Stimulated activated naive CD4-positive, alpha-beta T cell (primary cell): ENCODE results near the gene MYO7A.

ENCODE experiments used
- DNase-seq, 6 experiments: peaks; one replicate each; lab custom pipeline; 2025; lab: John Stamatoyannopoulos, UW

The MYO7A gene

DNA sequence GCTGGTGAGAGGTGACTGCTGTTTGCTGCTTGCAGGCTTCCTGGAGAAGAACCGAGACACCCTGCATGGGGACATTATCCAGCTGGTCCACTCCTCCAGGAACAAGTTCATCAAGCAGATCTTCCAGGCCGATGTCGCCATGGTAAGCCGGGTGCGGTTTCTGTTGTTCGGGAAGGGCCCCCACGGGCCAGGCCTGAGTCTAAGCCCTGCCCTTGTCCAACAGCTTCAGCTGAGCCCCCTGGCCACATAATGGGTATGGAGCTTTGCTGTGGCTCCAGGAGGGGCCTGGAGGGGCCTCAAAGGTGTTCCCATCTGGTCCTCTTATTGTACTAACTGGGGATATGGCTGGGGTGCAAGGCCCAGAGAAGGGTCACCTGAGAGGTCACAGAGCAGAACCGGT is 38.0 kb downstream of the MYO7A start:
- no peak for DNase-seq

DNA sequence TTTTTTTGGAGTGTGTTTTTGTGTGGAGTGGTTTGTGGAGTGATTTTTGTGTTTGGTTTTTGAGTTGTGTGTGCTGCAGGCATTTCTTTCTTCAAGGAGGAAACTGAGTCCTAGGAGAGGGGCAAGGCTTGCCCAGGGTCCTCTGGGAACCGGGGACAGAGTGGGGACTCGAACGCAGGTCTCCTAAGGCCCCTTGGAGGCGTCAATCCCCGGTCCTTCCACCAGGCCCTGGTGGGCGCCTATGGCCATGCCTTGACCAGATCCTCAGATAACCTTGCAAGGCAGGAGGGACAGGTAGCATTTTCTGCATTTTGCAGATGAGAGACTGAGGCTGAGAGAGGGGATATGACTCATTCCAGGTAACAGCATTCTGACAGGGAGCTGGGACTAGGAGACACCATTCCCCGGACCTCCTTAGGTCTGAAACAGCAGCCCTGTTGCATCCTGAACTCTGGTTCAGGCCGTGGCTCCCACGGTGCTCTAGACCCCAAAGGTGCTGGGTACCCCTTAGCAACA is 39.1 kb downstream of the MYO7A start:
- DNase-seq: no peak

DNA sequence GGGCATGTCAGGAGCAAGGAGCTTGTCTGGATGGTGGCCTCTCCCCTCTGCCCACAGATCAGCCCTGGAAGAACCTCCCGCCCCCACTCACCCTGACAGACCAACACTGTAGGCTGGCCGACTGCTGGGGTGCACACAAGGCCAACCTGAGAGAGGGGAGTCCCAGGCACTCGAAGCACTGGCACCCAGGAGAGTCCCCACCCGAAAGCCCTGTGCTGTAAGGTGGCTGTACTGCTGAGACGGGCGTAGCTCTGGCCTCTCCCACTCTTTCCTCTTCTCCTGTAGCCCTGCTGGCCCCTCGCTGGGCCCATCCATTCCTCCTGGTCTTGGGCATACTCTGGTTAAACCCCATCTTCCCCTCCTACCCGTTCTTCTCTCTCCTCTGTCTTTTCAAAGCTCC is 39.7 kb downstream of the MYO7A start:
- DNase-seq: no peak

DNA sequence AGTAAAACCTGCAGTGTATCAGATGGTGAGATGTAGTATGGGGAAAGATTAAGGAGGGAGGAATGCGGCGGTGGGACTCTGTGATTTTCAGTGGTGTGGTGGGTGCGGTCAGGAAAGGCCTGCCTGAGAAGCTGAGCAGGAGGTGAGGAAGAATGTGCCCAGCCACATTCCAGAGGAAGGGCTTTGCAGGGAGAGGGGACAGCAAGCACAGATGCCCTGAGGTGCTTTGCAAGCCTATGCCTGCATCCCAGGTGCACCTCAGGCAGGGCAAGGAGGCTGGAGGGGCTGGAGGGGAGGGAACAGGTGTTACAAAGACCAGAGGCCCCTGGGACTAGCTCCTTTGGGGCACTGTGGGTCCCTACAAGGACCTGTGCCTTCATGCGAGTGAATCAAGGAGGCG is 42.1 kb downstream of the MYO7A start:
- no peak for DNase-seq

DNA sequence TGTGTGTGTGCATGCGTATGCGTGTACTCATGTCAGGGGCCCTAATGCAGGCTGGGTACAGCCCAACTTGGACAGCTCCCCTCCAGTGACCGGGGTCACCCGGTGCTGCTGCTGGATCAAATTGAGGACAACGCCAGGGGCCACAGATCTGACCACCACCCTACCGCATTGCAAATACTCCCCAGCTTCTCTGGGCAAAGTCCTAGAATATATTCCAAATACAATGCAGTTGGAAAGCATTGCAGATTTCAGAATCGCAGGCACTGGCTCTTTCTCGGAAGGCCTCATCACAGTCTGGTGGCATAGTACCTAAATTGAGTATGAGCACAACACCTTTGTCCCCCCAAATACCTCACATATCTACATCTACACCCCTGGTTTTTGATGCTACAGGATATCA is 43.2 kb downstream of the MYO7A start:
- DNase-seq: no peak

DNA sequence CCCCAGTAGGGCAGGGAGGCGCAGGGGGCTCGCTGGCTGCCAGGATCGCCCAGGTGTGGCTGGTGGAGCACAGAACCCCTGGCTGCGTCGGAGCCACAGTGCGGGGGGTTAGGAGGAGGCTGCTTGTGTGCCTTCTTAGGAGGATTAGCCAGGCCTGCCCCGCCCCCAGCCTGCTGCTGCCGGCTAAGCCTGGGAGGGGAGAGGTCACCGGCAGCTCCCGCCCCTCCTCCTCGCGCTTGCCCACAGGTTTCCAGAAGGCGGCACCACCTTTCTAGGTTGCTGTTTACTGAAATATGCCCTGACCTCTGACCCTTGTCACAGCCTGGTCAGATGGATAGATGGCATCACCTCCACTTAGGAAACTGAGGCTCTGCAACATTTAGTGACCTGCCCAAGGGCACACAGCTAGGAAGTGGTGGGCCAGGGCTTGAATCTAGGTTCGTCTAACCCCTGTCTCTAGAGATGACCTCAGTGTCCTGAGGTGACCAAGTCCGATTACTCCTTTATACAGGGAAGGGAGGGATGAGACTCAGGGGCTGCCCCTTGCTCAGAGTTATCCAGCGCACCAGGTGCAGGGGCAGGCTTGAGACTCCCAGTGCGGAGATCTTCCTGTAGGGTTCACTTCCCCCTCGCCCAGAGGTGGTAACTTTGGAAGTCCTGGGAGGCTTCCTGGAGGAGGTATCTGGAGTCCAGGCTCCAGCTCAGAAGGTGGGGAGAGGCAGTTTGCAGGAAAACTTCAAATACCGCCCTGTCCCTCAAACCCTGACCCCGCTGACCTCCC is 44.0 kb downstream of the MYO7A start:
- DNase-seq: no peak

DNA sequence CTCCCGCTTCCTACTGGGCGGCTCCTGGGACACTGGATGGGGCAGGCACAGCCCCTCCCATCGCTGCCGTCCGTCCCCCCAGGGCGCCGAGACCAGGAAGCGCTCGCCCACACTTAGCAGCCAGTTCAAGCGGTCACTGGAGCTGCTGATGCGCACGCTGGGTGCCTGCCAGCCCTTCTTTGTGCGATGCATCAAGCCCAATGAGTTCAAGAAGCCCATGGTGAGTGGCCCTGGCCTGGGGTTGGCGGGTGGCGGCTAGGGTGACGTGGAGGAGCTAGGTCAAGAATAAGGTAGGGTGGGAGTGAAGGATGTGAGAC is 44.6 kb downstream of the MYO7A start:
- DNase-seq: no peak

DNA sequence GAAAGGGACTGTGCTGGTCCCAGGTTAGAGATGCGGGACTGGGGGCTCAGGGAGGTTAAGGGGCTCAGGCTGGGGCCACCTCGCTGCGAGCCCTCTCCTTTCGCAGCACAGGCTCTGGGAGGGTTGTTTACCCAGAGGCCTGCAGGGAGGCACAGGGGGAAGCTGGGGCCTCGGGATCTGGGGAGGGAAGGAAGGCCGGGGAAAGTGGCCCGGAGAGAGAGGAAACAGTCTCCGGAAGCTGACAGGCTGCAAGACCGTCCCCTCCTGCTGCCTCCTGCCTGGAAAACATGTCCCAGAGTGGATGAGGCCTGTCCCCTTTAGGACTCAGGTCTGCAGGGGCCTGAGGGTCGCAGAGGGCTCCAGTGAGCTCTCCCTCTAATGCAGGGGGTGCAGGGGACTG is 45.4 kb downstream of the MYO7A start:
- no peak for DNase-seq

DNA sequence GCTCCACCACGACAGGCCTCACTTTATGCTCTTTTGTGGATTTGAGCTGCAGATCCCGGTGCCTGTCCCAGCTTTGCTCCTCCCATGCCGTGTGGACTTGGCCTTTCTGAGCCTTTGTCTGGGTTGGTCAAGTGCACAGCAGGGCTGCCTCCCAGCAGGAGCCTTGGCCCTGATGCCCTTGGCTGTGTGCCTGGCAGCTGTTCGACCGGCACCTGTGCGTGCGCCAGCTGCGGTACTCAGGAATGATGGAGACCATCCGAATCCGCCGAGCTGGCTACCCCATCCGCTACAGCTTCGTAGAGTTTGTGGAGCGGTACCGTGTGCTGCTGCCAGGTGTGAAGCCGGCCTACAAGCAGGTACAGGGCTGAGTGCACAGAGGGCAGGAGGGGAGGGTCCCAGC is 46.5 kb downstream of the MYO7A start:
- no peak for DNase-seq

DNA sequence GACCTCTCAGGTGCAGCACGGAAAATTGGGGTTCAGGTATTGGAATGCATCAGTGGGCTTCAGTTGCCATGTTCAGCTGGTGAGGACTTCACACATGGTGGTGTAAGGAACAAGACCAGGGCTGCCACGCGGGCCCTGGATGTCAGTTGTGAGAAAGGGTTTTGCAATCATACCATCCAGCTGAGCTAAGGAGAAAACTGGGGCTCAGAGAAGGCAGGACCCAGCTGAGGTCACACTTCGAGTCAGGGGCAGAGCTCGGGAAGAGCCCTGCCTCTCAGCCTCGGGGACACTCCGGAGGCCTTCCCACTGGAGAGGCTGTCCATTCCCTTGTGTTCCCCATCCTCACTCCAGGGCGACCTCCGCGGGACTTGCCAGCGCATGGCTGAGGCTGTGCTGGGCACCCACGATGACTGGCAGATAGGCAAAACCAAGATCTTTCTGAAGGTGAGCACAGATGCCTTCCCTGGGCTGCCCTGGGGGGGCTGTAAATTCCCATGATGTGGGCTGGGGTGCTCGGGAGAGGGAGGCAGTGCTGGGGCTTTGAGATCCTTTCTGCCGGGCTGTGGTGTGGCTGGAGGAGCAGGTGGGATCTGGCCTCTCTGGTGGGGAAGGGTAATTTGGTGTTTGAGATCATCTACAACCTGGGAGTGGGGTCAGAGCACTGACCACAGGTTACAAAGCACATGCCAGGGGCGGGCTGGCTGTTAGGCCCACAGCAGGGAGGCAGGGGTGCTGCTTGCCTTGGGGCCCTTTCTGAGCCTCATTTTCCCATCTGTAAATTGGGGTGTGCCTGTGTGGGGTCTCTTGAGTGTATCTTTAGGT is 47.2 kb downstream of the MYO7A start:
- no peak for DNase-seq

DNA sequence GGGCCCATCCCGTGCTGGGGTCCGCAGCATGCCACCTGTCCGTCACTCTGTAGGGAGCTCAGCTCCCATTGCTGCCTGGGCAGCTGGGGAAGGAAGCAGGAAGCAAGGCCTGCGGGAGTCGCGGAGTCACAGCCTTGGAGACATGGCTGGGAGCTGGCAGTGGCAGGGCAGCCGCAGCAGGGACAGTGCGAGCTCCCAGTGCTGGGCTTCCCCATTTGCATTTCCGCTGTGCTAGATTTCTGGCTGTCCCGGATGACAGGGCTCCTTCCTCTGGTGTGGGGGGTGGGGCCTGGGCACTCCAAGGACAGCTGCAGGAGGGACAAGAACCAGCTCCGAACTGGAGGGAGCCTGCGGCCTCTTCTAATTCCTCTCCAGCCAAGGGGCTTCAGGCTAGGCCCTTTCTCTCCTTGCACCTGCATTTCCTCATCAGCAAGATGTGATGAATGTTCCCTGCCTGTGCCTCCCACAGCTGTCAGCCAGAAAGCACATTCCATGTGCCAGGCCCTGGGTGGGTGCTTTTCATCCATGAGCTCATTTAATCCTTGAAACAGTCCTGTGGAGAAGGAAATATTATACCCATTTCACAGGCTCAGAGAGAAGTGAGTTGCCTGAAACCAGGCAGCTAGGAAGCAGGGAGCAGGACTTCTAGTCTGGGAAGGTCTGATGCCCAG is 48.0 kb downstream of the MYO7A start:
- DNase-seq: no peak

DNA sequence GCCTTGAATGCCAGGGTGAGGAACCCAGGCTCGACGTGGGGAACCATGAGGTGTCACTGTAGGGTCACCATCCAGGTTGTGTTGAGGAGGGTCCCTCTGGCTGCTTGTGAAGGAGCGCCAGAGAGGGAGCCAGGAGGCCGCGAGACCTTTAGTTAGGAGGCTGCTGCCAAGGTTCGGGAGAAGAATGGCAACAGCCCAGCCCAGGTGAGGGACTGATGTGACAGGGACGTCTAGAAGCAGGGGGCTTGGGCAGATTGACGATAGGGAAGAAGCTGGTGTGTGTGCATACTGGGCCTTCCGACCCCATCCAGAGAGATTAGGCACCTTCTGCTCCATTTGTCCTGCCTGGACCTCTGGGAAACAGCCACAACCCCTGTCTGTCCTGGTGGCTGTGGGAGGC is 49.0 kb downstream of the MYO7A start:
- DNase-seq: no peak

DNA sequence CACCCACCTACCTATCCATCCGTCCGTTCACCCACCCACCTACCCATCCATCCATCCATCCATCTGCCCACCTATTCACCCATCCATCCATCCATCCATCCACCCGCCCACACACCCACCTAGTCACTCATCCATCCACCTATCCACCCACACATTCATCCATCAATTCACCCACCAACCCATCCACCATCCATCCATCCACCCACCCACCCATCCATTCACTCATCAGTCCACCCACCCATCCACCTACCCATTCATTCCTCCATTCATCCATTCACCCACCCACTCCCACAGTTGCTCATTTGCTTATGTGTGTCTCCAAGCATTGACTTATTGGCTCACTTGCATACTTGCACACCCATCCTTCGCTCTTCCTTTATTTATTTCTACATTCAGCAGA is 50.1 kb downstream of the MYO7A start:
- no peak for DNase-seq

DNA sequence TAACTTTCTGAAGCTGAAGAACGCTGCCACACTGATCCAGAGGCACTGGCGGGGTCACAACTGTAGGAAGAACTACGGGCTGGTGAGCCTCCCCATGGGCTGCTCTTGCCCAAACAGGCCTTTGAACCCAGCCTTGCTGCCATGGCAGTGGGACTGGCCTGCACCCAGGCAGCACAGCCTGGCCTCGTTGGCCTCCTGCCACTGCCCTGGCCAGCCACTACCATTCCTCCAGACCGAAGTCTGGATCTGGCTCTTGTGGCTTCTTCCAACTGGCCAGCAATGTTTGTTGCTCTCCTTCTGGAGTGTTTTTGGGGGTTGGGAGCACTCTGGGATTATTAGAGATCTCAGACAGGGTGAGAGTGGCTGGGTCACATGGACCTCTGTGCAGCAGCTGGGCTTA is 51.0 kb downstream of the MYO7A start:
- no peak for DNase-seq

DNA sequence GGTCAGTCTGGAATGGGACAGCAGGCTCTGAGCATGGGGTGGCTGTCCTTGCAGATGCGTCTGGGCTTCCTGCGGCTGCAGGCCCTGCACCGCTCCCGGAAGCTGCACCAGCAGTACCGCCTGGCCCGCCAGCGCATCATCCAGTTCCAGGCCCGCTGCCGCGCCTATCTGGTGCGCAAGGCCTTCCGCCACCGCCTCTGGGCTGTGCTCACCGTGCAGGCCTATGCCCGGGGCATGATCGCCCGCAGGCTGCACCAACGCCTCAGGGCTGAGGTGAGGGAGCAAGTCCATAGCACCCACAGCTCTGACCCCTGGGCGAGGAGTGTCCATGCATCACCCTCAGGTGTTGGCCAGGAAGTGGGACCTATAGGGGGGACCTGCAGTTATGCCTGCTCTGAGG is 51.6 kb downstream of the MYO7A start:
- no peak for DNase-seq

DNA sequence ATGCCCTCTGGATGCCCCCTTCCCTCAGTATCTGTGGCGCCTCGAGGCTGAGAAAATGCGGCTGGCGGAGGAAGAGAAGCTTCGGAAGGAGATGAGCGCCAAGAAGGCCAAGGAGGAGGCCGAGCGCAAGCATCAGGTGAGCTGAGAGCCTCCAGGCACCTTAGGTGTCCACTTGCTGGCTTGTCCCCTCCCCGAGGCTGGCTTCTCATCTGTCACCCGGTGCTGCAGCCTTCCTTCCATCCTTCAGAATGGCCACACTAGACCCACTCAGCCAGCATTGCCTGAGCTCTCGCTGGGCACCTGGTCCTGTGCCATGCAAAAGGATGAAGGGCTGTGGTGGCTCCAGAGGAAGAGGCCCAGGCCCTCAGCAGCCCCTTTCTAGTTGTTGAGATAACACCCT is 52.3 kb downstream of the MYO7A start:
- no peak for DNase-seq

DNA sequence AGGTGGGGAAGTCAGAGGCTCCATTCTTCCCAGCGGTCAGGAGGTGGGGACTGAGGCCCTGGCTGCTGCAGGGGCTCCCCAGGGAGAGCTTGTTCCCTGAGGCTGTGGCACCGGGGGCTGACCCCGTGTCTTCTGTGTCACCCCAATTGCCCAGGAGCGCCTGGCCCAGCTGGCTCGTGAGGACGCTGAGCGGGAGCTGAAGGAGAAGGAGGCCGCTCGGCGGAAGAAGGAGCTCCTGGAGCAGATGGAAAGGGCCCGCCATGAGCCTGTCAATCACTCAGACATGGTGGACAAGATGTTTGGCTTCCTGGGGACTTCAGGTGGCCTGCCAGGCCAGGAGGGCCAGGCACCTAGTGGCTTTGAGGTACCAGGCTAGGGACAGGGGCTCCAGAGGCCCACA is 53.2 kb downstream of the MYO7A start:
- DNase-seq: no peak

DNA sequence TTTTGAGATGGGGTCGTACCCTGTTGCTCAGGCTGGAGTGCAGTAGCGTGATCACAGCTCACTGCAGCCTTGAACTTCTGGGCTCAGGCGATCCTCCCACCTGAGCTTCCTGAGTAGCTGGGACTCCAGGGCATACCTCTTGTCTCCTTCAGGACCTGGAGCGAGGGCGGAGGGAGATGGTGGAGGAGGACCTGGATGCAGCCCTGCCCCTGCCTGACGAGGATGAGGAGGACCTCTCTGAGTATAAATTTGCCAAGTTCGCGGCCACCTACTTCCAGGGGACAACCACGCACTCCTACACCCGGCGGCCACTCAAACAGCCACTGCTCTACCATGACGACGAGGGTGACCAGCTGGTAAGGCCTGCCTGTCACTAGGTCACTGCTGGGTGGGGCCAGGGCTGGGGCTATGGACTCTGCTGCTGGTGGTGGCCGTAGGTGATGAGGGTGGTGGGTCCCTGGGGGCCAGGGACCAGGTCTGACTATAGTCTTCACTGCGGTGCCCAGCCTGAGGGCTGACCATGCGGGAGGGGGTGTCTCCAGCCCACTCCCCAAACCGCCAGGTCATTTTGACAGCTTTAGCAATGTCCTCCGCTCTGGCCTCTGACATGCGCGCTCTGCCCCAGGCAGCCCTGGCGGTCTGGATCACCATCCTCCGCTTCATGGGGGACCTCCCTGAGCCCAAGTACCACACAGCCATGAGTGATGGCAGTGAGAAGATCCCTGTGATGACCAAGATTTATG is 53.9 kb downstream of the MYO7A start:
- DNase-seq: no peak

DNA sequence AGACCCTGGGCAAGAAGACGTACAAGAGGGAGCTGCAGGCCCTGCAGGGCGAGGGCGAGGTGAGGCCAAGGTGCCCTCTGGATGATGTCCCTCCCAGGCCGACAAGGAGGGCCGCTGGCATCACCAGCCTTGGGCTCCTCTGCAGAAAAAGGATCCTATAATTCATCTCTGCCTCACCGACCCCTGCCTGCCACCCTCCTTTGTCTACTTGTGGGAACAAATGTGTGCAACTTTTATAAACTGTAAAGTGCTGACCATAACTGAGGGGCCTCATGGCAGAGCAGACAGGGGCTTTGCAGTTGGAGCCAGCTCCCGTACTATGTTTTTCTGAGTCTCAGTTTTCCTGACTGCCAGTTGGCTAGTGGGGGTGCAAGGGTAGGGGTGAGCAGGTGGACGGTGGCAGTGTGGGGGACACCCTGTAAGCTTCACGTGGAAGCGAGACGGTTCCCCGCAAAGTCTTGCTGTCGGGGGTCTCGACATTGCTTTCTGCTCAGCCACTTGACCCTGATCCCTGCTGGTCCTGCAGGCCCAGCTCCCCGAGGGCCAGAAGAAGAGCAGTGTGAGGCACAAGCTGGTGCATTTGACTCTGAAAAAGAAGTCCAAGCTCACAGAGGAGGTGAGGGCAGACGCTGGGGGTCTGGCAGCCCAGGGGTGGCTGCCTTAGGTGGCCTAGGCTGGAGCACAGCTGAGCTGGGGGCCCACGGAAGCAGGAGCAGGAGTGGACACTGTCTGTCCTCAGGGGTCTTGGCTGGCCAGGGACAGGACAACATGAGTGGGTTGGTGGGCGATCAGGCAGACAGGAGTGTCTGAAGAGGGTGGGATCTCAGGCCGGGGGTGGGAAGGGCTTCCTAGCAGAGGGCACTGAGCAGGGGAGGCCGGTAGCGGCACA is 54.7 kb downstream of the MYO7A start:
- DNase-seq: no peak

DNA sequence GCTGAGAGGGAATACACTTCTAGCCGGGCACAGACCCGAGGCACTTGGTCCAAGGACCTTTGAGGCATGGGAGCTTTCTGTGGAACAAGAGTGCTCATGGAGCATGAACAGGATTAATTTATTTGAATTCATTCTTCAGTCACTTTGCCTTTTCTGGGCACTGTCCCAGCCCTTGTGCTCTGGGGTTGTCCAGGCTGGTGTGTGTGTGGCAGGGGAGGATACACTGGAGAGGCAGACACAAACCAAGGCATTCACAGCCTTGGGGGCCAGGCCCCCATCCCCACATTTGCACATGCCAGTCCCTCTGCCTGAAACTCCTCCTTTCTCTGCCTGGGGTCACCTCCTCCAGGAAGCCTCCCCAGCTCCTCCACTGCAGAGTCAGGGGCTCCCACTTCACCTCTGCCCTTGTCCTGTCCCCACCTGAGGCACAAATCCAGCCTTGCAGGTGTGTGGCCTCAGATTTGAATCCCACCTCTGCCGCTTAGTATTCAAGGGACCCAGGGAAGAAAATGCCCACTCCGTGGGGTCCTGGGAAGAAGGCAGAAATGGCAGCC is 55.5 kb downstream of the MYO7A start:
- no peak for DNase-seq
